Ascending aorta (tissue), 2 donors: ENCODE results near the gene RBMS3. TPM values are rescaled to one million over a fixed set of nuclear protein-coding genes. Genes with fewer than 3 reads are reported as not detected.

Experiments
- DNase-seq, 2 donors: peaks; one replicate each; pipeline ENCODE4 v3.0.0-alpha.2; 2019; ENCODE audit warnings: low spot score in 2 of 2
- H3K27ac ChIP-seq, 2 donors: fragments of 200-600 bp; sonication (generic); one replicate each; pipeline ENCODE4 v1.5.1; 2016 to 2017; ENCODE audit warnings: mild to moderate bottlenecking in 1 of 2
- H3K27me3 ChIP-seq: fragments of 200-600 bp; sonication (generic); one replicate; pipeline ENCODE4 v1.5.1; 2017
- H3K36me3 ChIP-seq, 2 donors: fragments of 200-600 bp; sonication (generic); one replicate each; pipeline ENCODE4 v1.5.1; 2016
- H3K4me1 ChIP-seq, 2 donors: fragments of 200-600 bp; sonication (generic); one replicate each; pipeline ENCODE4 v1.5.1; 2016 to 2017; ENCODE audit warnings: mild to moderate bottlenecking in 1 of 2
- H3K4me3 ChIP-seq, 2 donors: fragments of 200-600 bp; sonication (generic); one replicate each; pipeline ENCODE4 v1.5.1; 2016 to 2017; ENCODE audit warnings: mild to moderate bottlenecking in 1 of 2
- H3K9me3 ChIP-seq, 2 donors: fragments of 200-600 bp; sonication (generic); one replicate each; pipeline ENCODE4 v1.5.1; 2016
- CTCF ChIP-seq, 3 experiments: fragments of 200-600 bp in 2 of 3; fragments of 450-650 bp in 1 of 3; sonication (generic) in 2 of 3; IDR thresholded peaks; one replicate each; pipeline ENCODE4 v1.5.1; 2016 to 2019; ENCODE audit warnings: antibody characterized with exemption in 3 of 3, mild to moderate bottlenecking in 1 of 3, moderate library complexity in 1 of 3
- intact Hi-C: fragments of 100-400 bp; cut with DNase I; formaldehyde crosslinking; loops from one replicate; pipeline ENCODE4 v1.15.1; 2023
- total RNA-seq: library from RNA; depleted of rRNA; stranded (reverse); fragments of >200 nt; gene quantifications from one replicate; pipeline ENCODE4 v1.1.0, GENCODE V29; 2016

RBMS3 gene
- total RNA-seq, 1 donor from 2014 or later = 65.8 TPM

DNA sequence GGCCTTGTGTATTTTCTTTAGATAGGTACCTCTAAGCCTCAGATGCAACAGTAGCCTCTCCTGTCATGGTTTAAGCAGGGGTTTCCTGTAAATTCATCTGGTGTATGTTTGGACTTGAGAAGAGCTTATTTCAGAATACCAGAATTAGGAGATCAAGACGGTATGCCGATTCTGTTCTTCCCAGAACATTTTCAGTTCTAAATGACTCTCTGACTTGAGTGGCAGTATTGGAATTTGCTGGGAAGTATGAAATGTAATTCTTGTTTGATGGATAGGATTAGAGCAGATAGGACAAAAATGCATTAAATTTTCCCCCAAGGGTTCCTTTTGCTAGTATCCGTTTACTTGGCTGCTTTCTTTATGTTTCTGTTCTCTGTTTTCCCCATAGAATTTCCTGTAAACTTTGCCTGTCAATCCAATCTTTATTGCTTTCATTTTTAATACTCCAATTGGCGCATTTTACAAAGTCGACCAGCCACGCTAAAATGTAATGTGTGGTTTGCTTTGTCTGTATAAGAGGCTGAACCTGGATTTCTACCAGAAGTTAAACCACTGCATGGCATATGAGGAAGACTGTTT is 612.2 kb downstream of the RBMS3 start:
- H3K4me3 ChIP-seq = no peak overlapping the region

GRCh38 chr3:29896856-29897255 is 616.0 kb downstream of the RBMS3 start:
- H3K4me3 ChIP-seq = no peak overlapping the region
- H3K4me1 ChIP-seq = peaks cover 0 to 2% of the 10 kb centered on the region in 2 donors
- no peak for DNase-seq
- no peak for TF ChIP-seq CTCF (IDR thresholded peaks at IDR 0.05)
- no peak overlapping the region for H3K27ac ChIP-seq
- intact Hi-C loops = no loop called here
- peaks cover 0 to 3% of the 10 kb centered on the region in 2 donors for H3K36me3 ChIP-seq
- H3K9me3 ChIP-seq = no peaks in the 10 kb centered on the region
- H3K27me3 ChIP-seq = no peaks in the 10 kb centered on the region

More for the DNA sequence above, 612.2 kb downstream of the RBMS3 start:
- no peak overlapping the region for H3K27ac ChIP-seq
- DNase-seq = no peak
- H3K4me1 ChIP-seq = peaks cover 0 to 2% of the 10 kb centered on the region in 2 donors
- no peaks in the 10 kb centered on the region for H3K9me3 ChIP-seq
- TF ChIP-seq CTCF (IDR thresholded peaks at IDR 0.05) = no peak
- peaks cover 0 to 3% of the 10 kb centered on the region in 2 donors for H3K36me3 ChIP-seq
- no peaks in the 10 kb centered on the region for H3K27me3 ChIP-seq
- intact Hi-C loops = no loop called here

- Histone ChIP-seq H3K4me1 (peaks cover 0 to 2% of the 10 kb centered on the region in 2 donors), H3K9me3 (no peaks in the 10 kb centered on the region), H3K4me3 (no peak overlapping the region), H3K27ac (no peak overlapping the region), H3K27me3 (no peaks in the 10 kb centered on the region), H3K36me3 (peaks cover 0 to 3% of the 10 kb centered on the region in 2 donors)
- TF ChIP-seq CTCF (IDR thresholded peaks at IDR 0.05) = no peak
- intact Hi-C loops = no loop called here
- DNase-seq = no peak
Observed at GRCh38 chr3:29898171-29898965, 617.5 kb downstream of the RBMS3 start.

DNA sequence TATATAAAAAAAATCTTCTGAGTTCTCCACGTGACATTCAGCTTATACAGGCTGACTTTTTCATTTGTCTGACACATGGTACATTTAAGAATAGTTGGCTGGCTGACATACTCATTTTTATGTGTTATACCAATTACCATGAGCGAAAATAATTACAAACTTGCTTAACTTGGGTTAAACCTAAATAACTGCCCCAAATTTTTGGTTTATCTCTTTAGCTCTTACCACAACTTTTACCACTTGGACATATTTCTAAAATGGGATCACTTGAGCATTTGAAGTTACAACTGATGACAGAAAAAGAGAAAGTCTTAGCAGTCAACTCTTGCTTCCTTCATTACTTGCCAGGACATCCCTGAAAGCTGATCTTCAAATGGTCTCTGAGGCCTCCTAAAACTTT is 618.1 kb downstream of the RBMS3 start:
- Histone ChIP-seq H3K27me3 (no peaks in the 10 kb centered on the region), H3K27ac (no peak overlapping the region), H3K36me3 (peaks cover 0 to 3% of the 10 kb centered on the region in 2 donors), H3K9me3 (no peaks in the 10 kb centered on the region), H3K4me1 (peaks cover 0 to 2% of the 10 kb centered on the region in 2 donors), H3K4me3 (no peak overlapping the region)
- no peak for TF ChIP-seq CTCF (IDR thresholded peaks at IDR 0.05)
- DNase-seq = no peak
- intact Hi-C loops = no loop called here

DNA sequence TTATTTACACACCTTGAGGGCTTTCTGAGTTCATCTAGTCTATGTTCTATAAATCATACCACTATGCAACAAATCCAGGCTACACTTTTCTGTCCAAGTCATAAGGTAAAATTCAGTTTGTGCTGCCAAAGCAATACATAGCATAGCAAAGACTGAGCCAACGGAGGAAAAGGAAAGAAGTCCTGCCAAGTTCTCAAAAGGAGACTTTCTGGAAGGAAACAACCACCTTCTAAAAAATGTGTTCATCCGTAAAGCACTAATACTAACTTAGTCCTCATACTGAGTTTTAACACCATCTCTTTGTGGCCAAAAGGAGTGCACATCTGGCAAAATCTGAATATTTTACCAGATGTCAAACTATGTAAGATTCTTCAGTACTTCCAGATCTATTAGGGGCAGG is 620.2 kb downstream of the RBMS3 start:
- Histone ChIP-seq H3K9me3 (no peaks in the 10 kb centered on the region), H3K27ac (no peak overlapping the region), H3K27me3 (no peaks in the 10 kb centered on the region), H3K4me1 (peaks cover 0 to 2% of the 10 kb centered on the region in 2 donors), H3K36me3 (peaks cover 0 to 3% of the 10 kb centered on the region in 2 donors), H3K4me3 (no peak overlapping the region)
- no peak for TF ChIP-seq CTCF (IDR thresholded peaks at IDR 0.05)
- intact Hi-C loops = no loop called here
- no peak for DNase-seq
